HG03039 (cell line): ENCODE results near the gene TFDP1.
"Not testable (repeated sequence)": the region's sequence is repeated elsewhere in the genome, so short reads cannot be mapped to it uniquely, and the experiment has no call there.

Experiments used
- ATAC-seq: cut with Tn5 transposase; IDR thresholded peaks from one replicate; pipeline ENCODE4 v1.9.1; 2021; ENCODE audit warnings: mild to moderate bottlenecking, moderate library complexity; ENCODE audit not compliant: unreplicated experiment

Gene TFDP1

GRCh38 chr13:113548778-113549621 lies 35.6 kb upstream of the TFDP1 start:
- no peak for ATAC-seq

GRCh38 chr13:113550453-113550852 lies 34.1 kb upstream of the TFDP1 start:
- no peak for ATAC-seq

- no peak for ATAC-seq
These were observed 33.2 kb upstream of the TFDP1 start for GRCh38 chr13:113551081-113552000.

GRCh38 chr13:113552079-113552478 lies 32.5 kb upstream of the TFDP1 start:
- no peak for ATAC-seq

GRCh38 chr13:113552786-113553434 lies 31.6 kb upstream of the TFDP1 start:
- ATAC-seq, result no peak

- no peak for ATAC-seq
These were observed 30.8 kb upstream of the TFDP1 start for GRCh38 chr13:113553511-113554332.

GRCh38 chr13:113554333-113554700 lies 30.2 kb upstream of the TFDP1 start:
- no peak for ATAC-seq

GRCh38 chr13:113555141-113555540 lies 29.4 kb upstream of the TFDP1 start:
- ATAC-seq, result no peak

- no peak for ATAC-seq
These were observed 27.5 kb upstream of the TFDP1 start for GRCh38 chr13:113557013-113557412.

GRCh38 chr13:113558461-113558860 lies 26.1 kb upstream of the TFDP1 start:
- no peak for ATAC-seq

- no peak for ATAC-seq
These were observed 25.5 kb upstream of the TFDP1 start for GRCh38 chr13:113559061-113559460.

GRCh38 chr13:113559901-113560644 lies 24.5 kb upstream of the TFDP1 start:
- no peak for ATAC-seq

GRCh38 chr13:113560645-113561416 lies 23.7 kb upstream of the TFDP1 start:
- ATAC-seq, result no peak

GRCh38 chr13:113561417-113562084 lies 23.0 kb upstream of the TFDP1 start:
- no peak for ATAC-seq

- ATAC-seq, result no peak
These were observed 22.3 kb upstream of the TFDP1 start for GRCh38 chr13:113562085-113562749.

- ATAC-seq, result no peak
These were observed 21.7 kb upstream of the TFDP1 start for GRCh38 chr13:113562844-113563243.

- not testable (repeated sequence) for ATAC-seq
These were observed 21.0 kb upstream of the TFDP1 start for GRCh38 chr13:113563511-113563910.
